GM18508 (cell line): Measurements from ENCODE around the gene FASTKD3.

Experiments used
- ATAC-seq: cut with Tn5 transposase; IDR thresholded peaks from one replicate; pipeline ENCODE4 v1.9.1; 2021; ENCODE audit warnings: moderate number of reproducible peaks; ENCODE audit not compliant: insufficient read depth, unreplicated experiment

FASTKD3 gene

DNA sequence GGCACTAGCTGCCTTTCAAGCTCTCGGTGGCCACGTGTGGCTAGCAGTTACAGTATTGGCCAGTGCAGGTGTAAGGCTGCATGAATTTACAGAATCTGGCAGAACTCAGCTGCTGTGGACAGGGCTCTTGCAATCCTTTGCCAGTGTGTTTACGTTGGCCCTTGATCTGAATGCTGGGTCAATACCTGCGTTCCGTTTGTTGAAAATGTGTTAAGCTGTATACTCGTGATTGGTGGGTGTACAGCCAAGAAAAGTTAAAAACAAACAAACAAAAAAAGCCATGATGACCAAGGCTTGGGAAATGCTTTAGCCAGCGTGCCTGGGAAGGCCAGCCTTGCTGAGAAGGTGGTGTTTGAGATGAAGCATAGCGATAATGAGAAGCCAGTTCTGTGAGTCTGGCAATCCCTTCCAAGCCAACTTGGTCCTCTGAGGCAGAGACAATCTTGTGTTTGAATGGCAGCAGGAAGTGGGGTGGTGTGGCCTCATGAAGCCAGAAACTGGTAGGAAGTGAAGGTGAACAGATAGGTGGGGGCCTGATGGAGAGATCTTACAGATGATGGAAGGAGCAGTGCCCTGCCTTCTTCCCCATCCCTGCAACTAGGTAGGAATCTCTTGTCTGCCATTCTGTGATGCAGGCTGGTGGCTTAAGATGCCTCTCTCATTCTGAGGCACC lies 17.1 kb downstream of the FASTKD3 start:
- no peak for ATAC-seq

DNA sequence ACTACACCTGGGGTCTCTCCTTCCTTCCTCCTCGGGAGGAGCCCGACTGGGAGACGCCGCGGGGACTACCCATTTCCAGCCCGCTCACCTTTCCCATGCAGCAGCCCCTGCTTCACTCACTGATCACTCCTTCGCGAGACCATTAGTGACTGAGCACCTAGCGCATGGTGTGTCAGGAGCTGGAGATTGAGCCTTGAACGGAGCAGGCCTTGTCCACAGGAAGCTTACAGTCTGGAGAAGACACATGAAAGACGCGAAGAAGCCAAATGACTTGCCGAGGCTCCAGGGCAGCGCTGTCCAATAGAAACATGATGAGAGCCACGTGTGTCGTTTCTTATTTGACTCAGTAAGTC lies 17.6 kb downstream of the FASTKD3 start:
- ATAC-seq, result no peak

DNA sequence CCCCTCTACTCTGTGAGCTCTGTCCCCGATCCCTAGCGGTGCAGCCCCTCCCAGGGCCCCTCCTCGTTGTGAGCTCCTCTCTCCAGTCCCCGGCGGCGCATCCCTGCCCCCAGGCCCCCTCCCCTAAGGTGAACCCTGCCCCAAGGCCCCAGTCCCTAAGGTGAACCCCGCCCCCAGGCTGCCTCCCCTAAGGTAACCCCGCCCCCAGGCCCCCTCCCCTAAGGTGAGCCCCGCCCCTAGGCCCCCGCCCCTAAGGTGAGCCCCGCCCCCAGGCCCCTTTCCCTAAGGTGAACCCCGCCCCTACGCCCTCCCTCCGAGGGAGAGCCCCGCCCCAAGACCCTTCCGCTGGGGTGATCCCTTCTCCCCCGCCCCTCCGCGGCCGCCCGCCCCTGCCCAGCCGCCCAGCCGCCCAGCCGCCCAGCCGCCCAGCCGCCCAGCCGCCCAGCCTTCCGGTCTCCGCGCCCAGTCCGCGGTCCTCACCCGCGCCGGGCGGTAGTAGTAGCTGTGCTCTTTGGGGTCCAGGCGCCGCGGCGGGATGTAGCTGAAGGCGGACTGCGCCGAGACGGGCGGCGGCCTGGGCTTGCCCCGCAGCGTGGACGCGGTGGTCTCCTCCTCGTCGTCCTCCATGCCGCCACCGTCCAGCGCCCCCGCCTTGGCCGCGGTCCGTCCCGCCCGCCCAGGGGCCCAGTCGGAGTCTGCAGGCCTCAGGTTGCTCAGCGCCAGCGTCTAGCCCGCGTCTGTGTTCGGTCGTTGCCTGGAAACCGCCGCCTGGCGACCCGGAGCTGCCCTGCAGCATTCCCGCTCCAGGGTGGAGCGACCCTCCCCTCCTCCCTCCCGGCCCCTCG lies 18.2 kb downstream of the FASTKD3 start, which contains the start of gene CFAP90:
CFAP90 (minus strand) TSS at position 739 of the 845 bp plus-strand sequence; CDS start at position 627, 112 bp downstream.
- no peak for ATAC-seq

DNA sequence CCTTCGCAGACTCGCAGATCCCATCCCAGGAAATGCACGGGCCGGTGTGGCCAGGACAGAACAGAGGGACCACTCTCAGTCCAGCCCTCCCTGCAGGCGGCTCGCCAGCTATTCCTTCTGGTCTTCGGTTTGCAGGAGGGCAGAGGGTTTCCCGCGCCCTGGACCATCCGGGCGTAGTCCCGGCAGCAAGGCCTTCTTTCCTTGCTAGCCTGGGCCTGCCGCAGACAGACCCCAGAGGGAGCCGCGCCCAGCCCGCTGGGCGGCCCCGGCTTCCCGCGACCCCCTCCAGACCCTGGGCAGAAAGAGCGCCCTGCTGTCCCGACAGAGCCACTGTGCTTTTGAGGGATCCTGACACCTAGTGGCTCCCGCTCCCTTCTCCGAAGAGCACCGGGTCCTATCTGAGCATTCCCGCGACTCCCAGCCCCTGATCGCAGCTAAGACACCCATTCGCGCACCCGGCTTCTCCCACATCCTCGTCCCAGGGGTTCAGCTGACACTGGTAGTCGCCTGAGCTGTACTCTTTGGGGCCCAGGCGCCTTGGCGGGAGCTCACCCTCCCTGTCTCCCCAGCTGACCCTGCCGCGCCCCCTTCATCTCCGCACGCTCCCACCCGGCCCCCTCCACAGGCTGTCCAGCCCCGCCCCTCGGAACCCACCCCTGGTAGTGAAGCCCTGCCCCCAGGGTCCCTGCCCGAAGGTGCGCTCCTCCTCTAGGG lies 19.0 kb downstream of the FASTKD3 start:
- no peak for ATAC-seq

DNA sequence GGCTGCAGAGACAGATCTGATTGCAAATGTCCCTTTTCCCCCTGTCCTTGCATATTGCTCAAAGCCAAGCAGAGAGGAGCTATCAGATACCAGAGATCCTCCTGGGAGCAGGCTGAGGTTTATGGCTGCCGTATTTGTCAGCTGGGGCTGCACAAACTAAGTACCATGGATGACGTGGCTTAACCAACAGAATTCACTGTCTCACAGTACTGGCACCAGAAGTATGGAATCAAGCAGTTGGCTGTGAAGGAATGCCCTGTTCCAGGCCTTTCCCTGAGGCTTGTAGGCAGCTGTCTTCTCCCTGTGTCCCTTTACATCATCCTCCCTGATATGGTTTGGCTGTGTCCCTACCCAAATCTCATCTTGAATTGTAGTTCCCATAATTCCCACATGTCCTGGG lies 20.5 kb downstream of the FASTKD3 start:
- ATAC-seq, result no peak

DNA sequence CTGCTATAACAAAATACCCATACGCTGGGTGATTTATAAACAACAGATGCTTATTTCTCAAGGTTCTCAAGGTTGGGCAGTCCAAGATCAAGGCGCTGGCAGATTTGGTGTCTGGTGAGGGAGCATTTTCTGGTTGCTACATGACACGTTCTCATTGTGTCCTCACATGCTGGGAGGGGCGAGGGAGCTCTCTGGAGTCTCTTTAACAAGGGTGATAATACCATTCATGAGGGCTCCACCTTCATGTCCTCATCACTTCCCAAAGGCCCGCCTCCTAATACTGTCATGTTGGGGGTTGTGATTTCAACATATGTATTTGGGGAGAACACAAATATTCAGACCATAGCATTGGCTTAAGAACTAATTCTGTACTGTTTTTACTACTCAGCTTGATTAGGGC lies 22.5 kb downstream of the FASTKD3 start:
- ATAC-seq, result no peak

DNA sequence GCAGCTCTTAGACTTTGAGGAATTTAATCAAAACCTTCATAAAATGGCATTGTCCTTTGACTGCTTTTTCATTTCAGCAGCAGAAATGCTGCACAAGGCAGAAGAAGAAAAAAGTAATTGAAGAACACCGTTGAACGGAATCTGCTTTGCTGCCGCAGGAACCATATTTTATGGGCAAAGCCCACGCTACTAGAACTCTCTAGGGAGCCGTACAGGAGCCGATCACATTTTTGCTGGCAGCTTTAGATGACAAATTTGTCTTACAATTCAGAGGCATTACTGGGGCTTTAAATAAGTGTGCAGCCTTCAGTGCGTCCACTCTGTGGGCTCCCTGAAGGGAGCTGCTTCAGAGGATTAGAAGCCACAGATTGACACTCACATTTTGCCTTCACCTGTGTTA lies 23.3 kb downstream of the FASTKD3 start:
- ATAC-seq, result no peak

DNA sequence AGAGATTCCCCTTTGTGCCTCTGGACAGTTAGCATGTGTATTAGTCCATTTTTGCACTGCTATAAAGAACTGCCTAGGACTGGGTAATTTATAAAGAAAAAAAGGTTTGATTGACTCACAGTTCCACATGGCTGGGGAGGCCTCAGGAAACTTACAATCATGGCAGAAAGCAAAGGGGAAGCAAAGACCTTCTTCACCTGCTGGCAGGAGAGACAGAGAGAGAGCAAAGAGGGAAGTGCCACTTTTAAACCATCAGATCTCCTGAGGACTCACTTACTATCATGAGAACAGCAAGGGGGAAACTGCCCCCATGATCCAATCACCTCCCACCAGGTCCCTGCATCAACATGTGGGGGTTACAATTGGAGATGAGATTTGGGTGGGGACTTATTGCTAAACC lies 23.9 kb downstream of the FASTKD3 start:
- no peak for ATAC-seq

DNA sequence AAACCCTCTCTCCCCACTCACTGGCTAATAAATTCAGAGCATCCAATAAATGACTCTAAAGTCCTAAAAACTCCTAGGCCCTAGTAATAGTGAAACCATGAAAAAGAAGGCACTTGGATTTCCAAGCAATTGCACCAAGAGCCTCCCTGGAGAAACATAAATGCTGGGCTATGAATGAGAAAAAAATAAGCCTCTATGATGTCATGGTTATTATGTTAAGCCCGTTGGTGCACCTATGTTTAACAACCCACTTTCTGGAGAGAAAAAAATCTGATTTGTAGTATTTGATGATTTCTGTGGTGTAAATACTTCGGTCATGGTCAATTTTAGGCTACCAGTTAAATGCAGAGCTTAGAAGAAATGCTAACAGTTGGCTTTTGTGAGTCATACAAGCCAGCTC lies 26.3 kb downstream of the FASTKD3 start:
- no peak for ATAC-seq

DNA sequence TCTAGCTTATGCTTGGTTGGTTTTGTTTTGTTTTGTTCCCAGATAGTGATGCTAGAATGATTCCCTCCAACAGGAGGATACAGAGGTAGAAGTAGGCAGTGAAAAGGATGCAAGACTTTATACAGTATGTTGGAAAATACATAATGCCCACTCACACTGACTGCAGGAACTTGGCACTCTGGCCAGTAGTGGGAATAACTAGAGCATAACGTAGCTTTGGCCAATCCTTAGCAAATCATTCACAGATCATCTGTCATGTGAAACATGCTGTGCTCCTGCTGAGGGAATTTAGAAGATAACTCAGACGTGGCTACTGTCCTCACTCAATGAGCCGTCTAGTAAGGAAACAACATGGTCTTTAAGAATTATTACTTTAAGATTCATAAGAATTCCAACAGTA lies 31.4 kb downstream of the FASTKD3 start:
- ATAC-seq, result no peak

DNA sequence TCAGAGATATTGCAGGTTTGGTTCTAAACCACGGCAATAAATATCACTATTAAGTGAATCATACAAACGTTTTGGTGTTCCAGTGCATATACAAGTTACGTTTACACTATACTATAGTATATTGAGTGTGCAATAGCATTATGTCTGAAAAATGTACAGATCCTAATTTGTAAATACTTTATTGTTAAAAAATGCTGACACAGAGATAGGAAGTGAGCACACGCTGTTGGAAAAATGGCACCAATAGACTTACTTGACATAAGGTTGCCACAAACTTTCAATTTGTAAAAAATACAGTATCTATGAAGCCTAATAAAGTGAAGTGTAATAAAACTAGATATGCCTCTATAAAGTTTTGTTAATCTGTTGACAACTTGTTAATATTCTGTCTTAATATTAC lies 33.8 kb downstream of the FASTKD3 start:
- no peak for ATAC-seq

DNA sequence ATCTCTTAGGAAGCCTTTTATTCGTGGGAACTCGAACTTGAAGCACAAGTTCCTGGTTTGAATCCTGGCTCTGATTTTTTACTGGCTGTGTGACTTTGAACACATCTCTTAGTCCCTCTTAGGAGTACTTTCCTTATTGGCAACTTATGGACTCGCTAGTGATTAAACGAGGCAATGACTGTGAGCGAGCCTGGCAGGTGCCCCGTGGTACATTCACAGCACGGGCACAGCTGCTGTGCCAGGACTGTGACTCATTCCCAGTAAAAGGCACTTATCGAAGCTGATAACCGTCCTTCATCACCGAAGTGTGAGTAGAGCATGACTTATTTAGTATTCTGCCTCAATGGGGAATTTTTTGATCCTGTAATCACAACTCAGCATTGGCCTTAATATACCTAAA lies 40.6 kb downstream of the FASTKD3 start:
- ATAC-seq, result no peak

DNA sequence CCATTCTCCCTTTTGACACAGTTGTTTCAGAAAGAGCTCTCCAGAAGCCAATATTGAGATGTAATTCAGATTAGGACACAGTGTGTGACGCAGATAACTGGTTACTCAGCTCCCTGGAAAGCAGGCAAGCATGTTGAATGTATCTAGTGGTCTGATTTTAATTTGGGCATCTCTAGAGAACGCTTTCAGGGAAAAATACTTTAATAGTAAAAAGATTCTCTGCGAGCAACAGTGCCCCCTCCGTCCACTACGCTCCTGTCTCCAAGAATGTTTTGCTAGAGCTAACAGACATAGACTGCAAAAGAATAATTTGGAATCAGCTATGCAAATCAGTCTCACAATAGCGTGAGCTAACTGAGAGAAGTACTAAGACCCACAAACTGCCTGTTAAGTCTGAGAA lies 41.2 kb downstream of the FASTKD3 start:
- no peak for ATAC-seq

DNA sequence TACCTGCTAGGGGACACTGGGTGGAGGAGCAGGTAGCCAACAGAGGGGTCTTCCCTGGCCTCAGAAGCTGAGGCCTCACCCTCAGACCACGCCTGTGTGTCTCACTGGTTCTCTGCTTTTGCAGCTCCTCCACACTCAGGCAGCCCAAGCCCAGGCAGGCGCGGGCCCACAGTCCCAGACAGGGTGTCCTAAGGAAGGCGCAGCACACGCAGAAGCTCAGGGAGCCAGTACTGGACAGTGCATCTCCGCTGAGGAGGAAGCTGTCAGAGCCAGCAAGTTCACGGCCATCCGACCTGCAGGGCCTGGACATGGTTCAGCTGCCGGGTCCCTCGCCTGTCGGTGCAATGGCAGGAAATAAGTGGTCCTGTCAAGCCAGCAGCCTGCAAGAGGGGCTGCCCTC lies 43.2 kb downstream of the FASTKD3 start:
- ATAC-seq, result no peak

DNA sequence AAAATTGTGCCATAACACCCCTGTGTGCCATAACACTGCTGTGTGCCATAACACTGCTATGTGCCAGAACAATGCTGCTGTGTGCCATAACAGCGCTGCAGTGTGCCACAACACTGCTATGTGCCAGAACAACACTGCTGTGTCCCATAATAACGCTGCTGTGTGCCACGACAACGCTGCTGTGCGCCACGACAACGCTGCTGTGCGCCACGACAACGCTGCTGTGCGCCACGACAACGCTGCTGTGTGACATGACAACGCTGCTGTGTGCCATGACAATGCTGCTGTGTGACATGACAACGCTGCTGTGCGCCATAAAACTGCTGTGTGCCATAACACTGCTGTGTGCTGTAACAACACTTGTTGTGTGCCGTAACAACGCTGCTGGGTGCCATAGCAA lies 43.8 kb downstream of the FASTKD3 start:
- ATAC-seq, result no peak

DNA sequence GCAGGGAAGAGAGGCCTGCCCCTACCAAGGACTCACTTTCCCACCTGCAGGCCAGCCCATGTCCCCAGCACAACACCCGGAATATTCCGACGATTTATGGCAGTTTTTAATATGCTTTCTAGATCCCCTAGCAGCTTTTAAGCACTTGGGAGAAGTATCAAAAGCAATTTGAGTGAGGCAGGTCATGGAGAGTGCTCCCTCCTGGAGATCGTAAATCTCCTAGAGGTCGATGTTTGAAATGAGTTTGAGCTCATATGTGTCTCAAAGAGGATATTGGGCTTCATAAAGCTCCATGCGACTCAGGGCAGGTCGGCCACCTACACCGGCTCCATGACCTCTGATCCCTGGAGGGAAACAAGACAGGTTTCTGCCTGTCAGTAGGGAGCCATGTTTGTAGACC lies 45.2 kb downstream of the FASTKD3 start:
- no peak for ATAC-seq

DNA sequence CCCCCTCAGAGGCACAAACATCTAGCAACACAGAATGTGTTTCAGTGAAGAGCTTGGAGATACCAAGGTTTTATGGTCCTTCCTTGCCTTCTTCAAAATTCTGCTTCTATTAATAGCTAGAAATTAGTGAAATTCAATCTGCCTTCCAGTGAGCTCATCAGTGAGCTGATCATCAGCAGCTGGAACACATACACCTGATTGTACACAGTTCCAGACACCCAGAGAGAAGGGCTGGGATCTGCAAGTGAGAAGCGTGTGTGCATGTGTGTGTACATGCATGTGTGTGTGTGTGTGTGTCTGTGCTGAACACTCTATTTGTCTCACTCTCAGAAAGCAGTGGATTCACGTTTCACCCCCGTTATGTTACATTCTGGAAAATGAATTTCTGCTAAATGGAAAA lies 46.4 kb downstream of the FASTKD3 start:
- no peak for ATAC-seq

DNA sequence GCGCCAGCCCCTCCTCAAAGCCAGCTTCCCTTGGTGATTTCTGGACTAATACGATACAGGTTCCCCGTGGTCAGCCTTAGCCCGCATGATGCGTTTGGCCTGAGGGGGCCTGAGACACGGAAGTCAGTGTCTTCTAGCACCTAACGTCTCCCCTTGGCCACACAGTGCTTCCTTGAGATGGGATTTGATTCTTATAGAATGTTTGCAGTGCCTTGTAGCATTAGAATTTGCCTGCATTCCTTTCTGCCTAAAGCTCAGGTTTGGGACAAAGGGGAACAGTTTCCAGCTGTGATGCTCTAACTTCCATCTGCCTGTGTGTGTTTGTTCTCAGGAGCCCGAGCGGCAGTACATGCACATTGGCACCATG lies 52.3 kb downstream of the FASTKD3 start:
- no peak for ATAC-seq

DNA sequence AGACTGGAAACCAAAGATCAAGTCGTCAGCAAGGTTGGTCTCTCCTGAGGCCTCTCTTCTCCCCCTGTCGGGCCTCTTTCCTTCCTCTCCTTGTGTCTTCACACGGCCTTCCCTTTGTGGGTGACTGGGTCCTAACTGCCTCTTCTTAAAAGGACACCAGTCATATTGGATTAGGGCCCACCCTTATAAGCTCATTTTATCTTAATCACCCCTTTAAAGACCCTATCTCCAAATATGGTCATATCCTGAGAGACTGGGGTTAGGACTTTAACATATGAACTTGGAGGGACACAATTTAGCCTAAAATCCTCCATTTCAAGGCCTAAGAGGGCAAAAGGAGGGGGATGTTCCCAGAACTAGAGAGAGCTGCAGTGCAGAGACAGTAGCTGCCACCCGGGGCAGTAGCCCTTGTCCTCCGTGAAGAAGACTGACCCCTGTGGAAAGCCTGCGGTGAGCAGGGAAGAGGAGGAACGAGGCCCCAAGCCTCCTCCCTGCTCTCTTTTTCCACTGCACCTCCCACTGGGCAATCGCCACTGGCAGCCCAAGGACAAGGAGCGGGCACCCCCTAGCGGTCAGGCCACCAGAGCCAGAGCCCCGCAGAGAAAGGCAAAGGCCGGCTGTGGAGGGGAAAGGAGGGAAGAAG lies 52.8 kb downstream of the FASTKD3 start:
- peak; percentile 87 for ATAC-seq

DNA sequence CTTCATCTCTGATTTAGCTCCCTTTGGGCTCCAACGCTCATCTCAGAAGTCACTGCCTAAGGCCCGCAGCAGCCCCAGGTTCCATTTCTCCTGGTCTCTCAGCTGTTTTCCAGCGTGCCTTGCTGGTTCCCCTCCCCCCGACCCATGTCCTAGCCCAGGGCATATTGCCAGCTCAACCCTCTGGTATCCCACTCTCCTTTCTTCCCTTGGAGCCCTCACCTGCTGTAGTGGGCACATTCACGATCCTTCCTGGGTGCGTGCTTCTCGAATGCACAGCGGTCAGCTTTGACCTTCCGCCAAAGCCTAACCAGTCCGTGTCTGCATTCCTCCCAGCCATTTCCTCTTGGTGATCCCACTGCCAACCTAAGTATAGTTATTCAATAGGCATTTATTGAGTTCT lies 54.0 kb downstream of the FASTKD3 start:
- ATAC-seq, result no peak

DNA sequence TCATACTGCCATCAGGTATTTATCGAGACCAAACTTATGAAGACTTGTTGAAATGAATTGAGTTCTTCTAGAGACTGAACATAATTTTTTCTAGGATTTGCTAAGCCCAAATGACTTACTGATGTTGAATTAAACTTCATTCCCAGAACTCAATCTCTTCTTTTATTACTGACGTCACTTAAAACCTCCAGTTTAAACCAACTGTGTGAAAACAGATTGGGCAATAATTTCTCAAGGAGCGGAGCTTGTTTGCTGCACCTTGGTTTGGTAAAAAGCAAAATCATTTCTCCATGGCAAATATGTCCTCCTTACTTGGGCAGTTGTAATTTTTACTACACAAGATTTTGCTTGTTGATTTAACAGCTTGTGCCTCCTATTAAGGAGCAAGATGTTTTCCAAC lies 55.3 kb downstream of the FASTKD3 start:
- ATAC-seq, result no peak
